Measurements from ENCODE around the gene SUN1.

GRCh38 chr7:820341-820740 is 11.9 kb upstream of the SUN1 start:
- TF ChIP-seq GABPA (IDR thresholded peaks at IDR 0.05 in 1 of 2, conservative IDR thresholded peaks at IDR 0.05 in 1 of 2) (no peak), YY1 (IDR thresholded peaks at IDR 0.05) (no peak), CTCF (IDR thresholded peaks at IDR 0.05; ENCODE audit: low read depth, low read length, missing input control) (no peak), FOXA1 (IDR thresholded peaks at IDR 0.05) (no peak), EGR1 (IDR thresholded peaks at IDR 0.05; ENCODE audit: low read depth in 2 of 2) (no peak), RAD21 (IDR thresholded peaks at IDR 0.05) (no peak), REST (IDR thresholded peaks at IDR 0.05) (no peak), HNF4G (IDR thresholded peaks at IDR 0.05) (no peak), ZBTB33 (IDR thresholded peaks at IDR 0.05) (no peak), MAX (IDR thresholded peaks at IDR 0.05) (no peak), JUND (IDR thresholded peaks at IDR 0.05) (no peak), TAF1 (conservative IDR thresholded peaks at IDR 0.05) (no peak), ATF3 (IDR thresholded peaks at IDR 0.05) (no peak)
